ENCODE data around the gene HOXA10. TPM values are rescaled to one million over a fixed set of nuclear protein-coding genes. Genes with fewer than 3 reads are reported as not detected.

Gene HOXA10
- total RNA-seq, 1 experiment from 2014 or later, result not detected

- no peak overlapping the region for H3K4me3 Mint-ChIP-seq
- peaks cover 2 to 11% of the 10 kb centered on the region in 2 experiments; a peak in 2 of 5 replicates for H3K9me3 Mint-ChIP-seq
- Histone ChIP-seq H4K5ac (ENCODE audit: insufficient read length, low read depth, low read length) (no peak overlapping the region), H2BK20ac (ENCODE audit: low read depth, low read length, poor library complexity, severe bottlenecking) (no peak overlapping the region), H3K27me3 (ENCODE audit: insufficient read depth, low read length) (peaks cover 95% of the 10 kb centered on the region), H3K23ac (ENCODE audit: insufficient read length, low read depth, low read length) (no peak overlapping the region), H2BK120ac (ENCODE audit: low read depth, low read length, poor library complexity, severe bottlenecking) (no peak overlapping the region), H3K9ac (ENCODE audit: extremely low read depth, insufficient read length, low read length) (no peak overlapping the region), H3K9me3 (ENCODE audit: control insufficient read depth, low read depth, low read length) (no peaks in the 10 kb centered on the region), H2AFZ (ENCODE audit: low read length) (no peak overlapping the region), H3T11ph (ENCODE audit: low read length) (no peak overlapping the region), H2BK15ac (ENCODE audit: low read depth, low read length) (no peak overlapping the region), H4K20me1 (ENCODE audit: control insufficient read depth, insufficient read depth, insufficient read length) (no peaks in the 10 kb centered on the region), H3K4me2 (ENCODE audit: insufficient read depth, insufficient read length, low read length) (no peak overlapping the region), H2AK5ac (ENCODE audit: insufficient read length, low read length) (no peak overlapping the region), H3K79me2 (ENCODE audit: insufficient read depth, low read length) (no peaks in the 10 kb centered on the region), H3K4ac (ENCODE audit: low read depth, low read length) (no peak overlapping the region), H3K79me1 (ENCODE audit: insufficient read depth, low read depth, low read length, poor library complexity, severe bottlenecking) (no peaks in the 10 kb centered on the region), H4K91ac (ENCODE audit: insufficient read length, low read depth, low read length) (no peak overlapping the region), H2BK5ac (ENCODE audit: insufficient read length, low read length) (no peak overlapping the region), H3K14ac (ENCODE audit: insufficient read depth, low read length) (no peak overlapping the region), H3K4me1 (ENCODE audit: insufficient read depth, low read length) (no peaks in the 10 kb centered on the region), H3K27ac (ENCODE audit: insufficient read length, low read depth, low read length) (no peak overlapping the region), H3K56ac (ENCODE audit: insufficient read length, low read depth, low read length) (no peak overlapping the region), H3K18ac (ENCODE audit: insufficient read length, low read depth, low read length) (no peak overlapping the region), H3K23me2 (ENCODE audit: insufficient read length, low read depth, low read length, poor library complexity, severe bottlenecking) (no peaks in the 10 kb centered on the region), H4K8ac (replicated peaks; ENCODE audit: insufficient read length, low read depth, low read length) (no peak overlapping the region), H2BK12ac (ENCODE audit: insufficient read length, low read depth, low read length) (no peak overlapping the region)
- H3K27me3 Mint-ChIP-seq (ENCODE audit: low read depth), result peaks cover 100% of the 10 kb centered on the region
- WGBS (ENCODE audit: extremely low coverage, insufficient read length, low lambda C conversion rate), result no CpG with 5 or more reads among the region's 15 CpGs
- peak; percentile 31 for DNase-seq
- H3K36me3 Mint-ChIP-seq (ENCODE audit: insufficient read depth in 1 of 3, low read depth in 3 of 3), result peaks cover 0 to 2% (median 0%) of the 10 kb centered on the region in 3 experiments; a peak in 2 of 7 replicates
- H3K4me1 Mint-ChIP-seq, result peaks cover 13 to 26% of the 10 kb centered on the region in 2 experiments
- no peak for TF ChIP-seq CTCF (conservative IDR thresholded peaks at IDR 0.05)
- H3K27ac Mint-ChIP-seq, result no peak overlapping the region
These were observed 17.1 kb upstream of the HOXA10 start for GRCh38 chr7:27191161-27191731.
